NOMO-1 treated with dmso at 0.1 percent for 144 hours (cell line): ENCODE results near the gene APC2.

ENCODE experiments used
- DNase-seq: peaks from one replicate; lab custom pipeline; 2025; ENCODE audit not compliant: unreplicated experiment; lab: John Stamatoyannopoulos, UW

APC2 gene

GRCh38 chr19:1465191-1466016, 15.5 kb downstream of the APC2 start:
- DNase-seq = no peak

- no peak for DNase-seq
Measured at GRCh38 chr19:1466018-1466460, 16.1 kb downstream of the APC2 start.

DNA sequence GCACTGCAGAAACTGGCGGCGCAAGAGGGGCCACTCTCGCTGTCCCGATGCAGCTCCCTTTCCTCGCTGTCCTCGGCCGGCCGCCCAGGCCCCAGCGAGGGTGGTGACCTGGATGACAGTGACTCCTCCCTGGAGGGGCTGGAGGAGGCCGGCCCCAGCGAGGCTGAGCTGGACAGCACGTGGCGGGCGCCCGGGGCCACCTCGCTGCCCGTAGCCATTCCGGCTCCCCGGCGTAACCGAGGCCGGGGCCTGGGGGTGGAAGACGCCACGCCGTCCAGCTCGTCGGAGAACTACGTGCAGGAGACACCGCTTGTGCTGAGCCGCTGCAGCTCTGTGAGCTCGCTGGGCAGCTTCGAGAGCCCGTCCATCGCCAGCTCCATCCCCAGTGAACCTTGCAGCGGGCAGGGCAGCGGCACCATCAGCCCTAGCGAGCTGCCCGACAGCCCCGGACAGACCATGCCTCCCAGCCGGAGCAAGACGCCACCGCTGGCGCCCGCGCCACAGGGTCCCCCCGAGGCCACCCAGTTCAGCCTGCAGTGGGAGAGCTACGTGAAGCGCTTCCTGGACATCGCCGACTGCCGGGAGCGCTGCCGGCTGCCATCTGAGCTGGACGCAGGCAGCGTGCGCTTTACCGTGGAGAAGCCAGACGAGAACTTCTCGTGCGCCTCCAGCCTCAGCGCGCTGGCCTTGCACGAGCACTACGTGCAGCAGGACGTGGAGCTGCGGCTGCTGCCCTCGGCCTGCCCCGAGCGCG, 16.7 kb downstream of the APC2 start:
- no peak for DNase-seq

DNA sequence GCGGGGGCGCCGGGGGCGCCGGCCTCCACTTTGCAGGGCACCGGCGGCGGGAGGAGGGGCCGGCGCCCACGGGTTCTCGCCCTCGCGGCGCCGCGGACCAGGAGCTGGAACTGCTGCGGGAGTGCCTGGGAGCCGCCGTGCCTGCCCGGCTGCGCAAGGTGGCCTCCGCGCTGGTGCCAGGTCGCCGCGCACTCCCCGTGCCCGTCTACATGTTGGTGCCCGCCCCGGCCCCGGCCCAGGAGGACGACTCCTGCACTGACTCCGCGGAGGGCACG, 17.2 kb downstream of the APC2 start:
- no peak for DNase-seq

GRCh38 chr19:1467490-1468273, 17.8 kb downstream of the APC2 start:
- DNase-seq = no peak

DNA sequence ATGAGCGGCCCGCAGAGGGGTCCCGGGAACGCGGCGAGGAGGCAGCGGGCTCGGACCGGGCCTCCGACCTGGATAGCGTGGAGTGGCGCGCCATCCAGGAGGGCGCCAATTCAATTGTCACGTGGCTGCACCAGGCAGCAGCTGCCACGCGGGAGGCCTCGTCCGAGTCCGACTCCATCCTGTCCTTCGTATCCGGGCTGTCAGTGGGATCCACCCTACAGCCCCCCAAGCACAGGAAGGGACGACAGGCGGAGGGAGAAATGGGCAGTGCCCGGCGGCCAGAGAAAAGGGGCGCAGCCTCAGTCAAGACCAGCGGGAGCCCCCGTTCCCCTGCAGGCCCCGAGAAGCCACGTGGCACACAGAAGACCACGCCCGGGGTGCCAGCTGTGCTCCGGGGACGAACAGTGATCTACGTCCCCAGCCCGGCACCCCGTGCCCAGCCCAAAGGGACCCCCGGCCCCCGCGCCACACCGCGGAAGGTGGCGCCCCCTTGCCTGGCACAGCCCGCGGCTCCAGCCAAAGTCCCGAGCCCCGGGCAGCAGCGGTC, 18.4 kb downstream of the APC2 start:
- DNase-seq = no peak

GRCh38 chr19:1468821-1469254, 18.9 kb downstream of the APC2 start:
- no peak for DNase-seq

GRCh38 chr19:1469255-1470054, 19.5 kb downstream of the APC2 start:
- no peak for DNase-seq

- no peak for DNase-seq
Measured at GRCh38 chr19:1470055-1470304, 20.1 kb downstream of the APC2 start.

DNA sequence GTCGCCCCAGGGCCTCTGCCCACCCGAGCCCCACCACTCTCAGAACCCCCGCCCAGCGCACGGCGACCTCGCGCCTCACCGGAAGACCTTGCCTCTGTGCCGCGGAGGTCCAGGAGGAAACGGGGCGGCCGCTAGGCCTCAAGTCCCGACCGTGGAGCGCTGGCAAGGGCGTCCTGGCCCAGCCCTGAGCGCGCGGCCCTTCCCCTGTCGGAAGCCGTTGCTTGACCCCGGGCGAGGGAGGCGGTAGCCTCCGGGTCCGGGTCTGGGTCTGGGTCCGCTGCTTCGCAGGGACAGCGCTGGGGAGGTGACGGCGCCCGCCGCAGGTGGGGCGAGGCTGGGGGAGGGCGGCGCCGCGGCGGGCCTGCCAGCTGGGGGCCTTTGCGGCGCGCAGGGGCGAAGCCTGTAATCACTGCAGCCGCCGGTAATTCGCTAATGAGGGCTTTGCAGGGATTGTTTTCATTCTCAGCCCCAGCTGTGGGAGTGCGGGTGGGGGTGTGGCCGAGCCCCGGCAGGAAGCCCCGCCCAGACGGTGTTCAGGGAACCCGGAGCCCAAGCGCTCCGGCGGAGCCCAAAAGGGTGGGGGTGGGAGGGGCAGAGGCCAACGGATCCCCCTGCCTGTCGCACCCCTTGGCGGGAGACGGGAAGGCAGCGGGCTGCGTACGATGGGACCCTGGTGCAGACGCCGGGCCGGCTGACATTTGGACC, 20.5 kb downstream of the APC2 start:
- no peak for DNase-seq

DNA sequence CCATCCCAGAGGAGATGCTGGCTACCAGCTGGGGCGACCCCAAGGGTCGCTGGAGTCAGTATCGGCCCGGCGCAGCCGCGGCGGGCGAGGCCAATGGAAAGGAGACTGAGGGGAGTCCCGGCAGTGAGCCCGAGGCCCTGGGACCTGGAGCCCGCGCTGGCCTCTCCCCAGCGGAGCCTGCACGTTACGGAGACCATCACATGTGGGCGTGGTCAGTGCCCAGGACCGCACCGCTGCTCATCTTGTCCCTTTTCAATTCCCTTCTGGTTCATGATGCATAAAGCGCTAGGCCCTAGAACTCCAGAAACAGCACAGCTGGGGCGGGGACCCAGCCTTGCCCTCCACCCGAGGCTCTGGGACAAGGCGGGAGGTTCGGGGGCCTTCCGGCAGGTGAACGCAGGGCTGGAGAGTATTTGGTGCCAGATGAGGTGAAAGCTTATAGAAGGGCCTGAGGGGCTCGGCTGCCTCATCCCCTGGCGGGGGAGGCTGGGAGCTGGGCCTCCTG, 21.1 kb downstream of the APC2 start:
- no peak for DNase-seq

GRCh38 chr19:1471515-1472160, 21.7 kb downstream of the APC2 start:
- DNase-seq = no peak

- no peak for DNase-seq
Measured at GRCh38 chr19:1472231-1473084, 22.5 kb downstream of the APC2 start.

GRCh38 chr19:1473085-1473851, 23.3 kb downstream of the APC2 start:
- DNase-seq = no peak

GRCh38 chr19:1474011-1474764, 24.3 kb downstream of the APC2 start:
- no peak for DNase-seq

DNA sequence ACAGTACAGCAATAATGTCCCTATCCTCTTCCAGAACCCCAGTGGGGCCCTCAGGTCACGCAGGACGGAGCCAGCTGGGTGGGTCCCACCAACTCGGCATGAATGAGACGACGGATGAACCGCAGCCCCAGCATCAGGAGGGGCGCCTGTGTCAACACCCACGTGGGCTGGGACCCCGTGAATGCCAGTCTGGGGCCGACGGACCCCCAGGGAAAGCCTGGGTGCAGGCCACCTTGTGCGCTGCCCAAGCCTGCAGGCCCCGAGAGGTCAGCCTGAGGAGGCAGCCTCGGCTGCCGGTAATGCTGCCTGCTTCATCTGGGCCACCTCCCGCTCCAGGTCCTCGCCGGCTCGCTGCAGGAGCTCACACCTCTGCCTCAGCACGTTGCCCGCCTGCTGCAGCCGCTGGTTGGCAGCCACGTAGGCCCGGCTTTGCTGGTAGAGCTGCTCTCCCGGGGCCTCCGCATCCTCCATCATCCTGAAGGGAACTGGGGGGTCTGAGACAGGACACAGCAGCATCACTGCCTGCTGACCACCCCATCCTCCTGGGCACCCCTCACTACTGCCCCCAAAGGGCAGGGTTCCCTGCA, 24.9 kb downstream of the APC2 start:
- no peak for DNase-seq
